ENCODE results near the gene HMCN2.

The HMCN2 gene

GRCh38 chr9:130306823-130307666 lies 41.5 kb downstream of the HMCN2 start:
- no peaks in the 10 kb centered on the region for H3K36me3 ChIP-seq (ENCODE audit: control insufficient read depth in 2 of 2, insufficient read depth in 2 of 2, low read length in 2 of 2)
- no peak overlapping the region for H3K9ac ChIP-seq (ENCODE audit: low read depth in 1 of 2, low read length in 2 of 2)
- H3K9me3 ChIP-seq (ENCODE audit: control insufficient read depth in 2 of 2, low read length in 2 of 2): no peaks in the 10 kb centered on the region
- no peaks in the 10 kb centered on the region for H3K27me3 ChIP-seq (ENCODE audit: control insufficient read depth in 2 of 2, insufficient read depth in 2 of 2, low read length in 2 of 2)
- H3K4me1 ChIP-seq (ENCODE audit: control insufficient read depth in 2 of 2, insufficient read depth in 2 of 2, low read length in 2 of 2): no peaks in the 10 kb centered on the region
- H3K27ac ChIP-seq (ENCODE audit: low read depth in 2 of 2, low read length in 2 of 2): no peak overlapping the region
- no peak overlapping the region for H3K4me3 ChIP-seq (ENCODE audit: low read length in 2 of 2)

GRCh38 chr9:130307667-130307943 lies 42.0 kb downstream of the HMCN2 start:
- no peaks in the 10 kb centered on the region for H3K9me3 ChIP-seq (ENCODE audit: control insufficient read depth in 2 of 2, low read length in 2 of 2)
- H3K4me1 ChIP-seq (ENCODE audit: control insufficient read depth in 2 of 2, insufficient read depth in 2 of 2, low read length in 2 of 2): no peaks in the 10 kb centered on the region
- H3K27me3 ChIP-seq (ENCODE audit: control insufficient read depth in 2 of 2, insufficient read depth in 2 of 2, low read length in 2 of 2): no peaks in the 10 kb centered on the region
- H3K36me3 ChIP-seq (ENCODE audit: control insufficient read depth in 2 of 2, insufficient read depth in 2 of 2, low read length in 2 of 2): no peaks in the 10 kb centered on the region
- no peak overlapping the region for H3K4me3 ChIP-seq (ENCODE audit: low read length in 2 of 2)
- H3K9ac ChIP-seq (ENCODE audit: low read depth in 1 of 2, low read length in 2 of 2): no peak overlapping the region
- H3K27ac ChIP-seq (ENCODE audit: low read depth in 2 of 2, low read length in 2 of 2): no peak overlapping the region

- Histone ChIP-seq H3K27me3 (ENCODE audit: control insufficient read depth in 2 of 2, insufficient read depth in 2 of 2, low read length in 2 of 2) (no peaks in the 10 kb centered on the region), H3K9me3 (ENCODE audit: control insufficient read depth in 2 of 2, low read length in 2 of 2) (no peaks in the 10 kb centered on the region), H3K36me3 (ENCODE audit: control insufficient read depth in 2 of 2, insufficient read depth in 2 of 2, low read length in 2 of 2) (no peaks in the 10 kb centered on the region), H3K4me1 (ENCODE audit: control insufficient read depth in 2 of 2, insufficient read depth in 2 of 2, low read length in 2 of 2) (peaks cover 0 to 3% of the 10 kb centered on the region in 2 donors), H3K27ac (ENCODE audit: low read depth in 2 of 2, low read length in 2 of 2) (no peak overlapping the region), H3K4me3 (ENCODE audit: low read length in 2 of 2) (no peak overlapping the region), H3K9ac (ENCODE audit: low read depth in 1 of 2, low read length in 2 of 2) (no peak overlapping the region)
Observed at GRCh38 chr9:130308081-130308571, 42.6 kb downstream of the HMCN2 start.

GRCh38 chr9:130309689-130310455 lies 44.3 kb downstream of the HMCN2 start:
- Histone ChIP-seq H3K4me1 (ENCODE audit: control insufficient read depth in 2 of 2, insufficient read depth in 2 of 2, low read length in 2 of 2) (peaks cover 0 to 4% of the 10 kb centered on the region in 2 donors), H3K27ac (ENCODE audit: low read depth in 2 of 2, low read length in 2 of 2) (no peak overlapping the region), H3K9me3 (ENCODE audit: control insufficient read depth in 2 of 2, low read length in 2 of 2) (no peaks in the 10 kb centered on the region), H3K4me3 (ENCODE audit: low read length in 2 of 2) (no peak overlapping the region), H3K9ac (ENCODE audit: low read depth in 1 of 2, low read length in 2 of 2) (no peak overlapping the region), H3K36me3 (ENCODE audit: control insufficient read depth in 2 of 2, insufficient read depth in 2 of 2, low read length in 2 of 2) (no peaks in the 10 kb centered on the region), H3K27me3 (ENCODE audit: control insufficient read depth in 2 of 2, insufficient read depth in 2 of 2, low read length in 2 of 2) (no peaks in the 10 kb centered on the region)

- no peak overlapping the region for H3K9ac ChIP-seq (ENCODE audit: low read depth in 1 of 2, low read length in 2 of 2)
- H3K27ac ChIP-seq (ENCODE audit: low read depth in 2 of 2, low read length in 2 of 2): no peak overlapping the region
- peaks cover 0 to 4% of the 10 kb centered on the region in 2 donors for H3K4me1 ChIP-seq (ENCODE audit: control insufficient read depth in 2 of 2, insufficient read depth in 2 of 2, low read length in 2 of 2)
- H3K4me3 ChIP-seq (ENCODE audit: low read length in 2 of 2): no peak overlapping the region
- H3K9me3 ChIP-seq (ENCODE audit: control insufficient read depth in 2 of 2, low read length in 2 of 2): no peaks in the 10 kb centered on the region
- no peaks in the 10 kb centered on the region for H3K27me3 ChIP-seq (ENCODE audit: control insufficient read depth in 2 of 2, insufficient read depth in 2 of 2, low read length in 2 of 2)
- no peaks in the 10 kb centered on the region for H3K36me3 ChIP-seq (ENCODE audit: control insufficient read depth in 2 of 2, insufficient read depth in 2 of 2, low read length in 2 of 2)
Observed at GRCh38 chr9:130310456-130310855, 44.9 kb downstream of the HMCN2 start.

- Histone ChIP-seq H3K27me3 (ENCODE audit: control insufficient read depth in 2 of 2, insufficient read depth in 2 of 2, low read length in 2 of 2) (no peaks in the 10 kb centered on the region), H3K9ac (ENCODE audit: low read depth in 1 of 2, low read length in 2 of 2) (no peak overlapping the region), H3K4me1 (ENCODE audit: control insufficient read depth in 2 of 2, insufficient read depth in 2 of 2, low read length in 2 of 2) (peaks cover 0 to 4% of the 10 kb centered on the region in 2 donors), H3K4me3 (ENCODE audit: low read length in 2 of 2) (no peak overlapping the region), H3K27ac (ENCODE audit: low read depth in 2 of 2, low read length in 2 of 2) (no peak overlapping the region), H3K36me3 (ENCODE audit: control insufficient read depth in 2 of 2, insufficient read depth in 2 of 2, low read length in 2 of 2) (no peaks in the 10 kb centered on the region), H3K9me3 (ENCODE audit: control insufficient read depth in 2 of 2, low read length in 2 of 2) (no peaks in the 10 kb centered on the region)
Observed at GRCh38 chr9:130311003-130311402, 45.4 kb downstream of the HMCN2 start.

- H3K9me3 ChIP-seq (ENCODE audit: control insufficient read depth in 2 of 2, low read length in 2 of 2): no peaks in the 10 kb centered on the region
- no peaks in the 10 kb centered on the region for H3K36me3 ChIP-seq (ENCODE audit: control insufficient read depth in 2 of 2, insufficient read depth in 2 of 2, low read length in 2 of 2)
- no peak overlapping the region for H3K9ac ChIP-seq (ENCODE audit: low read depth in 1 of 2, low read length in 2 of 2)
- peaks cover 0 to 4% of the 10 kb centered on the region in 2 donors for H3K4me1 ChIP-seq (ENCODE audit: control insufficient read depth in 2 of 2, insufficient read depth in 2 of 2, low read length in 2 of 2)
- H3K27me3 ChIP-seq (ENCODE audit: control insufficient read depth in 2 of 2, insufficient read depth in 2 of 2, low read length in 2 of 2): no peaks in the 10 kb centered on the region
- H3K4me3 ChIP-seq (ENCODE audit: low read length in 2 of 2): no peak overlapping the region
- H3K27ac ChIP-seq (ENCODE audit: low read depth in 2 of 2, low read length in 2 of 2): no peak overlapping the region
Observed at GRCh38 chr9:130311408-130312140, 46.0 kb downstream of the HMCN2 start.

- H3K9me3 ChIP-seq (ENCODE audit: control insufficient read depth in 2 of 2, low read length in 2 of 2): no peaks in the 10 kb centered on the region
- H3K27ac ChIP-seq (ENCODE audit: low read depth in 2 of 2, low read length in 2 of 2): peak overlapping the region in 1 of 2 donors; percentile 23
- H3K4me3 ChIP-seq (ENCODE audit: low read length in 2 of 2): no peak overlapping the region
- H3K4me1 ChIP-seq (ENCODE audit: control insufficient read depth in 2 of 2, insufficient read depth in 2 of 2, low read length in 2 of 2): peaks cover 2 to 4% of the 10 kb centered on the region in 2 donors
- no peak overlapping the region for H3K9ac ChIP-seq (ENCODE audit: low read depth in 1 of 2, low read length in 2 of 2)
- peaks cover 2 to 6% of the 10 kb centered on the region in 2 donors for H3K27me3 ChIP-seq (ENCODE audit: control insufficient read depth in 2 of 2, insufficient read depth in 2 of 2, low read length in 2 of 2)
- H3K36me3 ChIP-seq (ENCODE audit: control insufficient read depth in 2 of 2, insufficient read depth in 2 of 2, low read length in 2 of 2): no peaks in the 10 kb centered on the region
Observed at GRCh38 chr9:130313103-130313858, 47.7 kb downstream of the HMCN2 start.

GRCh38 chr9:130315446-130316226 lies 50.1 kb downstream of the HMCN2 start:
- H3K9me3 ChIP-seq (ENCODE audit: control insufficient read depth in 2 of 2, low read length in 2 of 2): no peaks in the 10 kb centered on the region

More at GRCh38 chr9:130315446-130316226, 50.1 kb downstream of the HMCN2 start:
- H3K9ac ChIP-seq (ENCODE audit: low read depth in 1 of 2, low read length in 2 of 2): no peak overlapping the region
- H3K4me1 ChIP-seq (ENCODE audit: control insufficient read depth in 2 of 2, insufficient read depth in 2 of 2, low read length in 2 of 2): peaks cover 2 to 4% of the 10 kb centered on the region in 2 donors
- H3K36me3 ChIP-seq (ENCODE audit: control insufficient read depth in 2 of 2, insufficient read depth in 2 of 2, low read length in 2 of 2): no peaks in the 10 kb centered on the region
- no peak overlapping the region for H3K4me3 ChIP-seq (ENCODE audit: low read length in 2 of 2)
- peak overlapping the region in 1 of 2 donors; percentile 4 for H3K27ac ChIP-seq (ENCODE audit: low read depth in 2 of 2, low read length in 2 of 2)
- H3K27me3 ChIP-seq (ENCODE audit: control insufficient read depth in 2 of 2, insufficient read depth in 2 of 2, low read length in 2 of 2): peaks cover 8 to 12% of the 10 kb centered on the region in 2 donors

Data from mucosa of rectum (tissue), 2 donors.